Ishikawa (cell line): Measurements from ENCODE around the gene ADSL.

Experiments
- CEBPB ChIP-seq: IDR thresholded peaks from 2 replicates; pipeline ENCODE4 v1.6.1; 2012
- CREB1 ChIP-seq: IDR thresholded peaks from 2 replicates; pipeline ENCODE4 v1.6.1; 2012; ENCODE audit warnings: low read depth
- EGR1 ChIP-seq: IDR thresholded peaks from 2 replicates; pipeline ENCODE4 v1.6.1; 2012
- EP300 ChIP-seq: IDR thresholded peaks from 2 replicates; pipeline ENCODE4 v1.6.1; 2012; ENCODE audit warnings: borderline replicate concordance
- FOXM1 ChIP-seq: IDR thresholded peaks from 2 replicates; pipeline ENCODE4 v1.6.1; 2012; ENCODE audit warnings: low read depth, borderline replicate concordance
- NFIC ChIP-seq: IDR thresholded peaks from 2 replicates; pipeline ENCODE4 v1.6.1; 2012
- RAD21 ChIP-seq: IDR thresholded peaks from 2 replicates; pipeline ENCODE4 v1.6.1; 2012; ENCODE audit warnings: low read depth
- TAF1 ChIP-seq: IDR thresholded peaks from 2 replicates; pipeline ENCODE4 v1.6.1; 2012; ENCODE audit warnings: low read depth, mild to moderate bottlenecking
- TCF12 ChIP-seq: IDR thresholded peaks from 2 replicates; pipeline ENCODE4 v1.6.1; 2012; ENCODE audit warnings: low read depth
- TEAD4 ChIP-seq: IDR thresholded peaks from 2 replicates; pipeline ENCODE4 v1.6.1; 2012
- YY1 ChIP-seq: IDR thresholded peaks from 2 replicates; pipeline ENCODE4 v1.6.1; 2012; ENCODE audit warnings: low read depth
- ZBTB7A ChIP-seq: IDR thresholded peaks from 2 replicates; pipeline ENCODE4 v1.6.1; 2012; ENCODE audit warnings: low read depth
- TF ChIP-seq, protein P1 (sequence below): IDR thresholded peaks from 2 replicates; pipeline ENCODE4 v1.6.1; 2012
- TF ChIP-seq, protein P2 (sequence below): IDR thresholded peaks from 2 replicates; pipeline ENCODE4 v1.6.1; 2012
- TF ChIP-seq, protein P3 (sequence below): IDR thresholded peaks from 2 replicates; pipeline ENCODE4 v1.6.1; 2012; ENCODE audit warnings: low read depth, mild to moderate bottlenecking

Gene ADSL

DNA sequence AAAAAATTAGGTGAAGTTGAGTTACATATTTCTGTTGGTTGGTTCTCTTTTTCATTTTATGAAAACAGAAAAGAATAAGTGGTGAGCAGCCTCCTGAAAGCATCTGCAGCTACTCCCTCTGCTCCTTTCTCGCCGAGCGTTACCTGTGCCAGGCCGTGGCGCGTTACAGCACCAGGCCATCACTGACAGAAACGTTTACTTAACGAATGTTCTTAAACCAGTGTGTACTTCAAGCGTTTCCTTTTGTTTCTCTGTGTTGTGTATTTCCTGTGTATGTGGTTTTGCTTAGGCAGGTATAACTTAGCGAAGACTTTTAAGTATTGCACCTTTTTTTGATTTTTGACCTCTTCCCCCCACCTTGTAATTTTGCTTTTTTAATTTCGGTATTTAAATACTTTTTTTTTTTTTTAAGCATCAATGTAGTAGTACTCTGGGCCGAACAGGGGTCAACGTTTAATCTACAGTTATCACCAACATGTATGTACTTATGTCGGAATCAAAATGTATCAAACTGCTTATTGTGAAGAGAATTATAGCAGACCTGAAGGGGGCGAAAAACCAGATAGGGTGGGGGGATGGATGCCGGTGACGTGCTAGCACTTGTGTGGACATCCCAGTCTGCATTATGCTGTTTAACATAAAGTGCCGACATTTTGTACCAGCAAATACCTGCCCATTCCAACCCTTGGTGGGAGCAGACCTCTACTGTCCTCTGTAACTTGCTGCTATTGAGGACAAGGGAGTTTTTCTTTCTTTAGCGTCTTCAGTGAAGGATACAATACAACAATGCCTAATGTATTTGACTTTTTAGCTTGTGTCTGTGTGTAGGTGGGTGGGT lies 21.6 kb upstream of the ADSL start:
- no peak for TF ChIP-seq CREB1
- TF ChIP-seq EP300: no peak
- TF ChIP-seq, protein P1, sequence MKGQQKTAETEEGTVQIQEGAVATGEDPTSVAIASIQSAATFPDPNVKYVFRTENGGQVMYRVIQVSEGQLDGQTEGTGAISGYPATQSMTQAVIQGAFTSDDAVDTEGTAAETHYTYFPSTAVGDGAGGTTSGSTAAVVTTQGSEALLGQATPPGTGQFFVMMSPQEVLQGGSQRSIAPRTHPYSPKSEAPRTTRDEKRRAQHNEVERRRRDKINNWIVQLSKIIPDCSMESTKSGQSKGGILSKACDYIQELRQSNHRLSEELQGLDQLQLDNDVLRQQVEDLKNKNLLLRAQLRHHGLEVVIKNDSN: no peak
- TF ChIP-seq ZBTB7A: no peak

DNA sequence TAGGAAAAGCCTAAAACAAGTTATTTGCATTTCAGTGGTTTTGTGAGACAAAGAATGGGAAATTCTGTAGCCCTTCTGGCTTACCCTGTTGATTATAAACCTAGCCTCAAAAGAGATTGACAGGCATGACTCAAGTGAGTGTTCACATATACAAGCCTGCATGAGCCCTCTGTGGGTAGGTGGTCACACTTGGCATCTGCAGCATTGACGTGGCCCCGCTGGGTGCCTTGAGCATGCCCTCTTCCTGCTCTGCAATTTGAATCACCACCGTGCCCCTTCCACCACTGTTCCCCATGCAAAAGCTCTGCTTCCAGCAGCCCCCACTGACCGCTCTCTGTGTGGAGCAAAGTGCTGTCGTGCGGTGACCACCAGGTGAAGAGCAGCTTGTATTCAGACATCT lies 21.0 kb upstream of the ADSL start:
- TF ChIP-seq EP300: no peak
- TF ChIP-seq FOXM1: no peak
- TF ChIP-seq, protein P1: no peak
- no peak for TF ChIP-seq EGR1
- no peak for TF ChIP-seq YY1
- no peak for TF ChIP-seq CREB1
- TF ChIP-seq, protein P2, sequence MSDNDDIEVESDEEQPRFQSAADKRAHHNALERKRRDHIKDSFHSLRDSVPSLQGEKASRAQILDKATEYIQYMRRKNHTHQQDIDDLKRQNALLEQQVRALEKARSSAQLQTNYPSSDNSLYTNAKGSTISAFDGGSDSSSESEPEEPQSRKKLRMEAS: no peak
- no peak for TF ChIP-seq RAD21
- TF ChIP-seq NFIC: no peak
- no peak for TF ChIP-seq TAF1
- no peak for TF ChIP-seq TEAD4
- TF ChIP-seq, protein P3, sequence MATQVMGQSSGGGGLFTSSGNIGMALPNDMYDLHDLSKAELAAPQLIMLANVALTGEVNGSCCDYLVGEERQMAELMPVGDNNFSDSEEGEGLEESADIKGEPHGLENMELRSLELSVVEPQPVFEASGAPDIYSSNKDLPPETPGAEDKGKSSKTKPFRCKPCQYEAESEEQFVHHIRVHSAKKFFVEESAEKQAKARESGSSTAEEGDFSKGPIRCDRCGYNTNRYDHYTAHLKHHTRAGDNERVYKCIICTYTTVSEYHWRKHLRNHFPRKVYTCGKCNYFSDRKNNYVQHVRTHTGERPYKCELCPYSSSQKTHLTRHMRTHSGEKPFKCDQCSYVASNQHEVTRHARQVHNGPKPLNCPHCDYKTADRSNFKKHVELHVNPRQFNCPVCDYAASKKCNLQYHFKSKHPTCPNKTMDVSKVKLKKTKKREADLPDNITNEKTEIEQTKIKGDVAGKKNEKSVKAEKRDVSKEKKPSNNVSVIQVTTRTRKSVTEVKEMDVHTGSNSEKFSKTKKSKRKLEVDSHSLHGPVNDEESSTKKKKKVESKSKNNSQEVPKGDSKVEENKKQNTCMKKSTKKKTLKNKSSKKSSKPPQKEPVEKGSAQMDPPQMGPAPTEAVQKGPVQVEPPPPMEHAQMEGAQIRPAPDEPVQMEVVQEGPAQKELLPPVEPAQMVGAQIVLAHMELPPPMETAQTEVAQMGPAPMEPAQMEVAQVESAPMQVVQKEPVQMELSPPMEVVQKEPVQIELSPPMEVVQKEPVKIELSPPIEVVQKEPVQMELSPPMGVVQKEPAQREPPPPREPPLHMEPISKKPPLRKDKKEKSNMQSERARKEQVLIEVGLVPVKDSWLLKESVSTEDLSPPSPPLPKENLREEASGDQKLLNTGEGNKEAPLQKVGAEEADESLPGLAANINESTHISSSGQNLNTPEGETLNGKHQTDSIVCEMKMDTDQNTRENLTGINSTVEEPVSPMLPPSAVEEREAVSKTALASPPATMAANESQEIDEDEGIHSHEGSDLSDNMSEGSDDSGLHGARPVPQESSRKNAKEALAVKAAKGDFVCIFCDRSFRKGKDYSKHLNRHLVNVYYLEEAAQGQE: no peak
- TF ChIP-seq TCF12: no peak
- no peak for TF ChIP-seq ZBTB7A
- no peak for TF ChIP-seq CEBPB

DNA sequence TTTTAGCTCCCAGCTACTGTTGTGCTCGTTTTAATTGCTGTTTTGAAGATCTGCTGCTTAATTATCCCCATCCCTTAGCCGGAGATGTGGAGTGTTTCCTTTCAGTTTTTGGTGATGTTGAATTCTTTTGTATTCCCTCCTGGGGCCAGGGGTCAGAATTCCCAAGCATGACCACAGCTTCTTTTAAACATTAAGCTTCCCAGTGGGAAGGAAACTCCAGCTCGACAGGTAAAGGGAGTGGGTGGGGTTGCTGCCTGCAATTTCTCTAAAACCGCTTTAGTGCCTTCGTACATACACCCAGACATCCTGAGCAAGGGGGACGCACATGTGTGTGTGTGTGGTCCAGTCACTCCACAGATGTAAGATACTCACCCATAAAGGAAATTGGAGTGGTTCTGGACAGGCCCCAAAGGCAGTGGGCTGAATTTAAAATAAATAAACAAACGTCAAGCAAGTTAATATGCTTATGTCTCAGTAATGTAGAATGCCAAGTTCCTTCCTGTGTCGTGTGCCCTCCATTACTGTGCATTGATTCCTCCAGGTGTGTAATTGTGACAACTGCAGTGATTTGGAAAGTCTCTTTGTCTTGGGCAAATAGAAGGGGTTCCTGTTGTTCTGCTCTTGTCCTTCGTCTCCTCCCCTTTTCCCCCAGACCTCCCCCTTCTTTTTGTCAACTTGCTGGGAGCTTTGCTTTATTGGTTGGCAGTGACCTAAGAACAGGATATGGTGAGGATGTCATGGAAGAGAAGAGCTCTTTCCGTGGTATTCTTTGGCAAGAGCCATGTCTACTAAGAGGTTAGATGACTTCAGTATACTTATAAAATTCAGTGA lies 19.2 kb upstream of the ADSL start:
- TF ChIP-seq, protein P2: no peak
- TF ChIP-seq CEBPB (no peak), EP300 (no peak), FOXM1 (no peak)

DNA sequence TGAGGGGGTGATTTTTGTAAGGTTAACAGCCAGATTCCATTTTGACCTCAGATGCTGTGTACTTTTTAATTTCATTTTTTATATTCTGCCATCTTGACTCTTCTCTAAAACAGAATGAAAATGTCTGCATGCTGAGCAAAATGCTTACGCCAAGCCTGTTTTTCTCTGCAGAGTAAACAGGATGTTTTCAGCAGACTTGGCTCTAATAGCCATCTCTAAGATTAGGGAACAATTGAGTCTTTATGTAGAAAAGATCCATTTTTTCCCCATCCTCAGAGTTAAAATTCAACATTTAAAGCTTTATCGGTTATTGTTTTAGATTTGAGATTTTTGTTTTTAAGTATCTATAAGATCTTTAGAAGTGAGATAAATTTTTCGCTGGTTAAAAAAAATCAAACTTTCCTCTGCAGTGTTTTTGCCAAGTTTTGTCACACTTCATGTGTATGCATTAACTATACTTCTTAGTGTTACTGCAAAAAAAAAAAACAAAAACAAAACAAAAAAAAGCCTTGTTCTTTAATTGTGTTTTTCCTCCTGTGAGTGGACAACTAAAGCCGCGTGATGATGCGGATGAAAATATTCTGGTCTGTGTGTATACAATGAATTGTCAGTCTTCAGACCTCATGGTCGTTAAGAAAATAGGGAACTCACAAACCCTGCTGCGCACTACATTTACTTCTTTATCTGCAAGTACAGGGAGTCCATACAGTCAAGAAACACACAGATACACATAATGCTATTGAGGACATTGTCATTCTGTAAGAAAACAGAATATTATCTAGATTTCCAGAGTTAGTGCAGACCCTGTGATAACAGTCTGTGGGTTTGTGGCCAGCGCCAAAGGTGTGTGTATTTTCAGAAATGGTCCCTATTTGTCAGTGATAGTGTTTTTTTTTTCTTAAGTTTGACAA lies 17.5 kb upstream of the ADSL start:
- TF ChIP-seq, protein P1: no peak
- TF ChIP-seq YY1: no peak
- TF ChIP-seq CEBPB: no peak
- TF ChIP-seq TEAD4: no peak
- no peak for TF ChIP-seq EGR1
- no peak for TF ChIP-seq NFIC
- TF ChIP-seq RAD21: no peak
- TF ChIP-seq CREB1: no peak
- TF ChIP-seq, protein P3: no peak
- no peak for TF ChIP-seq ZBTB7A
- no peak for TF ChIP-seq TAF1

DNA sequence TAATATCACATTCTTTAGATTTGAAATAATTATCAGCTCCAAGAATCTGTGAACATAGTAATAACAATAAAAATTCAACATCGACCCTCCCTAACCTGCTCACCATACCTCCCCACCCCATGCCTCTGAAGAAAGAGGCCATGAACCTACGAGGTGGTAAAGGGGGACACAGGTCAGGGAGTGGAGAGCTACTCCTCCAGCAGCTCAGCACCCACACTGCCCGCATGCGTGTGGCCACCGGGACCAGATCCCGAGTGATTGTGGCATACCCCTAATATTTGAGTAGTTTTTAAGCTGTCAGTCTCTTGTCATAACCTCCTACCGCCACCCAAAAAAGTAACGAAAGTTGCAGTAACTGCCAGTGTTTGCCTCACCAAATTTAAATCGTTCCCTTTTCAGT lies 16.8 kb upstream of the ADSL start:
- no peak for TF ChIP-seq EP300
- TF ChIP-seq YY1: no peak
- TF ChIP-seq, protein P2: no peak
- no peak for TF ChIP-seq FOXM1
- TF ChIP-seq TCF12: no peak
- no peak for TF ChIP-seq RAD21
